ENCODE measurements around the gene ZCCHC7.
A peak's percentile ranks its signal among the peaks of the same experiment; 100 is the strongest.

The ZCCHC7 gene

DNA sequence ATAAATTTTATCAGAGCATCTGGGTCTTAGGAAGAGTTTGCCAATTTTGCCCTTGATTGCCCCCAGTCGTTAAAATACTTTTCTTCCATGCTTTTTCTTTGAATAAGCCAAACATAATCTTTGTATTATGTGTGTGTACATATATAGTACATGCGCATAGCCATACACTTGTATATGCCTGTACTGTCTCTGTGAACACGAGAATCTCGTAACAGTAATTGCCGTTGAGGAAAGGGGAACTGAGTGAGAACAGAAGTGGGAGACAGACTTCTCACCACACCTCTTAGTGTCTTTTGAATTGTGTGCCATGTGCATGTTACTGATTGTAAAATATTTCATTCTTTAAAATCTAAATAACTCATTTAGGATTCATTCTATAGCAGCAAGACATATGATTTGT lies 222.5 kb downstream of the ZCCHC7 start:
- DNase-seq = no peak

DNA sequence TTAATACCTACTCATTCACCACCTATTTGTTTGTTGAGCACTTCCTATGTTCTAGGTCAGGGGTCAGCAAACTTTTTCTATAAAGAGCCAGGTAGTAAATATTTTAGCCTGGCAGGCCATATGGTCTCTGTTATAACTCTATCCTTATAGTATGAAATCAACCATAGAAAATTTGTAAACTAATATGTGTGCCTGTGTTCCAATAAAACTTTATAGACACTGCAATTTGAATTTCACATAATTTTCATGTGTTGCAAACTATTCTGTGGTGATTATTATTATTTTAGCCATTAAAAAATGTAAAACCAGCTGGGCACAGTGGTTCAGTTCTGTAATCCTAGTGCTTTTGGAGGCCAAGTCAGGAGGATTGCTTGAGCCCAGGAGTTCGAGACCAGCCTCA lies 223.3 kb downstream of the ZCCHC7 start:
- no peak for DNase-seq

DNA sequence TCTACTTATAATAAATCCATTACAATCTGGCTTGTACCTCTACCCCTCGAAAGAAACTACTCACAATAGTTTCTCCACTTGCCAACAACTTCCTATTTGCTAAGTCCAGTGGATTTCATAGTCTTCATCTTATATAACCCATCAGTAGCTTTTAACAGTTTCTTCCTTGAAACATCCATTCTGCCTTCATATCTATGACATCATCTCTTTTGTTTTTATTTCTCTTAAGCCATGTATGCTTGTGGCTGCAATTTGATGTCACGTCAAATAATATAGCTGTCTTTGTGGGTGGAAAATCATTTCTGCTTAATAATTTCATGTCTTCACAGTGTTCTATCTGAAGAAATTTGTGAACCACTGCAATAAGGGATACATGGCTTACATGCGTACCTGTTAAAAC lies 224.7 kb downstream of the ZCCHC7 start:
- no peak for DNase-seq

DNA sequence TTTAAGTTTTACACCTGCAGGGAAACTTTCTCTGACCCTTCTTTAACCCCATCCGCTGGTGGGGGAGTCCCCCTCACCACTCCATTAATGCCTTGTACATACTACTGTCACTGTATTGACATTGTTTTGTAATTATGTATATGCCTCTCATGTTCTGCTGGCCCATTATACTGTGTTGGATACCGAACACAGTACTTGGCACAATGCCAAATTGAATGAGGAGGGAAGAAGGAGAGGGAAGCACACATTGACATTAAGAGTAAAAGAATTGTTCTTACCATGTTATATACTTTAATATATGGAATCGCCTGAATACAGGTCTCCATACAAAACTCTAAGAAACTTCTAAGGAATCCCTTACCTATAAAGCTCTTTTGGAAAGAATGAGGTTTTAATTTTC lies 228.5 kb downstream of the ZCCHC7 start:
- no peak for DNase-seq

DNA sequence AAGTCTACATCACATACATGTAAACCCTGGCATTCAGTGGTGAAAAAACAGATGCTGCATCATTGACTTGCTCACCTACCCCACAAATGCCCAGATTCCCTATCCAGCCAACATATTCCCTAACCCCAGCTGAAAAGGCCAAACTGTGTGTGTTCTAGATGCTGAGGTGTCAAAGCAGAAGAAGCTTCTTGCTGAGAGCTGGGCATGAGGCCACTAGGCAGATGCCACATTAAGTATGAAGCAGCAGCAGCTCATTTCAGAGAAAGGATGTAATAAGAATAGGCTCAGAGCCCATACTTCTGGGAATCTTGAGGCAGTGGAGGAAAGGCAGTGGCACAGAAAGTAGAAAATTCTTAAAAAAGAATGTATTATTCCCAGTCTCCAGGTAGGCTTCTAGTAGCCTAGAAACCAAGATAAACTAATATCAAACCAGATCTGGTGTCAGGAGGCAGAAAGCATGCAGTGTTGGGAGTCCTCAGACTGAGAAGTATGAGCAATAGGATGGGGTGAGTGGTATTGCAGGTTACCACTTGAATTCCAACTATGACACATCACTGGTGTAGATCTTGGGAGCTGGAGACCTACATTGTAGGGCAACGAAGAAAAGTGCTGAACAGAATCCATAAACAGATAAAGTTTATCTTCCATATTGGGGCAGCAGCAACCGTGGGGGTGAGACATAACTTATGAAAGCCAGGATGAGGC lies 230.3 kb downstream of the ZCCHC7 start:
- no peak for DNase-seq

DNA sequence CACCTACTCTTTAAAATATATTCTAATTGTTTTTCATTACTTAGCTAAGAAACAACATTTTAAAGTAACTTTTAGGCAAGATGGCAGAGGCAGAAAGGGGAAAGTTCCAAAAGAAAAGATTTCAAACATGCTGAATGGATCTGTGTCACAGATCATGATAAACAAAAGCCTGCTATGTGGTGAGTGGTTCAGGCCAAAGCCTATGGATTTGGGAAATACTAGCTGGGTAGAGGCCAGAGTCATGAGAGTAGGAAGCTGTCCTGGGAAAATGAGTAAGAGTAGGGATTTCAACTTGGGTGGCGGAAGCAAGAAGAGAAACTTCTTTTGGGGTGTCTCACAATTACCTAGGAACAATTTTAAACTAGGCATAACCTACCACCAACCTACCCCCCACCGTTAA lies 233.4 kb downstream of the ZCCHC7 start:
- no peak for DNase-seq

DNA sequence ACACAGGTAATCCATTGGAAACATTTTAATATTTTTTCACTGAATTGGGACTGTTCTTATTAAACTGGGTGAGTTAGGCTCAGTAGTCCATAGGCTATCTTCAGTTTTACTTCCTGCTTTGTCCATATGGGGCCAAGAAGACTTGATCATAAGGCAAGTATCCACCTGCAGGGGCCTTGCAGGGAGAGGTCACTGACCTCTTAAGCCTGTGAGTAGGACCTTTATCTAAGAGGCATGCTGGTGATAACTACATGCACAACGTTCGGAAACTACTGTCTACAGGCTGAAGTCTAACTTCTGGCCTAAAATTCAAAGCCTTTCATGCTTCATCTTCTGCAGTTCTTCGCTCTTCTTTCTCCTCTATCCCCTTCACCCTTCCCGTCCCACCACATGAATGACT lies 242.1 kb downstream of the ZCCHC7 start:
- DNase-seq = no peak

DNA sequence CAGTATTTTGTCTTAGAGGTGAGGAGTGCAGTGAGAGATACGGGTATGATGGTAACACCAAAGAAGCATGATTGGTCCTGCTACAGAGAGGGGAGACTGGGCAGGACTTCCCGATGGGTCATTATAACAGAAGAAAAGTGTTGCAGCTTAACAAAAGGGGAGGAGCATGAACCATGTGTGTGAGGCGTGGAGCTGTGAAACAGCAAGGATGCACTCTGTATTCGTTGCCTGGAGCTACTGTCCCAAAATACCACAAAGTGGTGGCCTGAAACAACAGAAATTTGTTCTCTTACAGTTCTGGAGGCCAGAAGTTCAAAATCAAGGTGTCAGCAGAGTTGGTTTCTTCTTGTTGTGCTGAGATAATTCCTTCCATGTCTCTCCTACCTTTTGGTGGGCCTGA lies 242.8 kb downstream of the ZCCHC7 start:
- no peak for DNase-seq

DNA sequence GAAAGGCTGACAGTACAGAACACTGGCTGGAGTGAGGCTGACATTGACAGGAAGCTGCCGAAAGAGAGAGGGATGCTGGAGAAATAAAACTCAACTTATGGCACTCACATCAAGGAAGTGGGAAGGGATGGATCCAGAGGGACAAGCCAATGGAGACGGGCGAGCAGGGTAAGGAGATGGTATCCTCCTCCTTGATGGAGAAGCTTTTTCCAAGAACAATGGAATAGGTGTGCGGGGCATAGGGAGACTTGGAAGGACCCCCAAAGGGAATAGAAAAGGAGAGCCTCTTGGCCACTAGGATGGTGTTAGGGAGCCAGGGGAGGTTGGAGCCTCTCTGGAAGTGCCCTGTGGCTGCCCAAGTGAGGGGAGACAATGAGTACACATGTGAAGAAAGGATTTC lies 243.8 kb downstream of the ZCCHC7 start:
- DNase-seq = no peak

DNA sequence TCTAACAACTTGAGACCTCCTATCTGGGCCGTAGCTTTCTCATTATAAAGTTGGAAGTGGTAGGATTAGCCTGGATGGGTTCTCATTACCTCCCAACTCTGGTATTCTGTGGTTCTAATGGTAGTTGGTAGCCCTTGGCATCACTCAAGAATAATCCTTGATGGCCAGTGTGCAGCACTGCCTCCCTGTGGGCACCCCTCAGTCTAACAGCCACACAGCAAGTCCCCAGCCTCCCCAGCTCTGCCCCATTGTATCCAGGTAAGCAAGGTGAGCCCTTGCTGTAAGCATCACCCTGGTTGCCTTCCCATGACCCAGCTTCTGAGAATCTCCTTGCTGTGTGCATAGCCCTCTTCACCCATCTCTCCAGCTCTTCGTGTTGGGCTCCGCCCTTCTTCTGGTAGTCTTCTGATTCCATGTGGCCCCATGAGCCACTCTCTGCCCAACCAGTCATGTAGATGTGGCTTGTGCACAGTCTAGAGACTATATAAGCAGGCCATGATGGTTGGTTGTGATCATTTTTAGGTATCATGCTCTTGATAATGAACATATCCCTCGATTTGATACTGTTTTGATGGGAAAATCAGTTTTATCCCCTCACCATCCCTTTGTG lies 244.5 kb downstream of the ZCCHC7 start:
- DNase-seq = peak in 1 of 4 experiments; percentile 3

DNA sequence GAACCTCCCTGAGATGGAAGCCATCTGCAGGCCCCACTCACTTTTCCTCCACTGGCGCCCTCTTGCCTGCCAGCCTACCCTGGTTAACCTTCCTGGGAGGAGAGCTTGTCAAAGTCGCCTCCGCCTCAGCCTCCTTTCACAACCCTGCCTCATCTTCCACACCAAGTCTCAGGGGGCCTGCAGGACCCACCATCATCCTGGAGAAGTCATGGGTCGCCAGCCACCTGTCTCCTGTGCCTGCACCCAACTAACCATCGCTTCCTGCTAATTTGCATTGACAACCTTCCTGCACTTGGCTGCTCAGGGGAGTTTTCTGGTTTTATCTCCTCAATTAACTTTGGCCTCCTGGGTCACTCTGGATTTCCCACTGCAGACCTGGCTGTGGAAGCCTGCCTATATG lies 249.3 kb downstream of the ZCCHC7 start:
- DNase-seq = no peak

DNA sequence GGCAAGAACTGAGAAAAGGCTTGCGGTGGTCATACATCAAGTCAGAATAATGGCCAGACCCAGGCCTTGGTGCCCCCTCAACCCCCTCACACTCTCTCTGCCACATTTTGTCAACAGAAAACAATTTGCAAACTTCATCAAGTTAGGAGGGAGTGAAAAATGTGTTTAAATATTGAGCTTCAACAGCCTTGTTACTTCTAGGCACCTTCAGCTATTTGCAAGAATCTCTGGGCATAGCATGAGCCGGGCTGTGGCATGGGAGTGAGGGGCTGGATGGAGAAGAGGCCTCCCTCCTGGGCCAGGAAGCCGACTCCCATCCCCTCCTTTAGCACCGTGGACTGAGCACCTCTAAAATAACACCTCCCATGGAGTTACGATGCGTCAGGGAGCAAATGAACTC lies 249.9 kb downstream of the ZCCHC7 start:
- no peak for DNase-seq

DNA sequence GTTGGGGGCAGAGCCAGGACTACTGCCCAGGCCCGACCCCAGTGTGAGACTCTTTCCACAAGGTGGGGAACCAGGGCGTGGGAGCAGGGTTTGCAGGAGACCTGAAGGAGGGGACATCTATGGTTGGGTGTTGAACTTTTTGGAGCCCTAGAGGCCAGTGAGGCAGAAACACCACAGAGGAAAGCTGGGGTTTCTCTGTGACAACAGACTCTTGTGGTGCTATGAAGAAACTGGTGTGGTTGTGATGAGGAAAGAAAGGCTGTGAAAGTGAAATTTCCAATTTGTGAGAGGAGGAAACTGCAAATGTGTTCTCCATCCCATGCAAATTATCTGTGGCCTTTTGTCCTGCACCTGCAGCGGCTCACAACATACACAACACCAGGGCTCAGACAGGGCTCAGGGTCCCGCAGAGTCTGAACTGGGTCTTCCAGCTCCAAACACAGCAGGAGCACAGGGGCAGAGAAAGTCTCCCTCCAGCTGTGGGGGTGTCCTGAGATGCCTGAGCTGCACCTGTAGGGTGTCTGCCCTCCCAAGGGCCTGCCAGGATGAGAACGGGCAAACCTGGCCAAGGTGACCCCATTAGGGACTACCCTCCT lies 250.7 kb downstream of the ZCCHC7 start:
- DNase-seq = no peak

DNA sequence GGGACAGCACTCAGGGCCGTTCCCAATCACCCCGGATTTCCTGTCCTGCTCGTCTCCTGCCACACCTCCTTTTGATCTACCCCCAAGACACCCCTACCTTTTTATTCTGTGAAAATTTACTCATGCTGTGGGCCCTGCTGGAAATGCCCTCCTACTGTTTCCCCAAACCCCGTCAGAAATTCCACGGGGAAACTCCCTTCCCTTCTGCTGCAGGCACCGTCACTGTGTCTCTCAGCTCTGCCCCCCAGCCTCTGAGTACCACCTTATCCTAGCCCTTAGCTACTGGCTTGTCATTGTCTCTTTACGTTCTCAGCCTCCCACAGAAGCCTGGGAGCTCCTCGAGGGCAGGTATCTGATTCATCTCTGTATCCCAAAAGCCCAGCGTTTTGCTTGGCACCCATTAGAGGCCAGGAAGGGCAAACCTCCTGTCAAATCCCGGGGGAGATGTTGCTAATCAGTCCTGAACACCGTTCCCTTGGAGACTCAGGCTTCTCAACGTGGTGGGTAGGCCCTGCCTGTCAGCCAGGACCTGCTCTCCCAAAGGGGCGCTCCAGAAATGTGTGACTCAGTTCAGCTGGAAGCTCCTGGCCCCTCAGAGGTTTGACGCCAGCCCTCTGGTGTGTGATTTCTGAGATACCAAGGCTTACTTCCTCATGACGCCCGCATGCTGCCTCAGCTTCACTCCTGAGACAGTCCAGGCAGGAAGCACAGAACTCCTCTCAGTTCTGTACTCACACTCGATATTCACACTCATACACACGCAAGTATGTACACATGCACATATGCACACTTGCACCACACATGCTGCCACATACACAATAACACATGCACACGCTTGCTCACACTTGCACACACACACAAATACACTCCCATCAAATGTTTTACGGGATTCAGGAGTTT lies 251.4 kb downstream of the ZCCHC7 start:
- no peak for DNase-seq

DNA sequence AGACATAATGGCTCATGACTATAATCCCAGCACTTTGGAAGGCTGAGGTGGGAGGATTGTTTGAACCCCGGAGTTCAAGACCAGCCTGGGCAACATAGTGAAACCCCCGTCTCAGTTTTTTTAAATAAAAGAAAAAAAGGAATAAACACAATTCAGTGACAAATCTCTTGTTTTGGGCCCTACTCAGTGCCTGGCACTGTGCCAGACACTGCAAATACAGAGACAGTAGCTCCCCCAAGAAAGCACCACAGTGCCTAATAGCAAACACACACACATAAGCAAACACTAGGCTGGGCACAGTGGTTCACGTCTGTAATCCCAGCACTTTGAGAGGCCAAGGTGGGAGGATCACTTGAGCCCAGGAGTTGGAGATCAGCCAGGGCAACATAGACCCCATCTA lies 252.5 kb downstream of the ZCCHC7 start:
- no peak for DNase-seq

DNA sequence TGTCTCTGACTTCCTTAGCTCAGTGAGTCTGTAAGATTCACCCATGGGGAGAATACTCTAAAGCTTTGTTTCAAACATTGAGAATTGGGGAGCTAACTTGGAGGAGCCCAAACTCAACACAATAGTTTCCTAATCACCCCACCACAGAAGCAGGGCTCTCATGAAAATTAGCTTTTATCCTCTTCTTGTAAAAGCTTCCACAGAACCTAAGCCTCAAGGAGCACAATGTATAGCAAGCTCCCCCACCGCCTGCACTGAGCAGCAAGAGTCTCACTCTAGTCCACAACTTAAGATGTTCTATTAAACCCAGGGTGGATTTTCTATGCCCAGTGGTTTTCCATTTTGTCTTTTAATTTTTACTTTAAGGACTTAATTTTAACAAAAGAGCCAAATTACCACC lies 253.2 kb downstream of the ZCCHC7 start:
- no peak for DNase-seq

DNA sequence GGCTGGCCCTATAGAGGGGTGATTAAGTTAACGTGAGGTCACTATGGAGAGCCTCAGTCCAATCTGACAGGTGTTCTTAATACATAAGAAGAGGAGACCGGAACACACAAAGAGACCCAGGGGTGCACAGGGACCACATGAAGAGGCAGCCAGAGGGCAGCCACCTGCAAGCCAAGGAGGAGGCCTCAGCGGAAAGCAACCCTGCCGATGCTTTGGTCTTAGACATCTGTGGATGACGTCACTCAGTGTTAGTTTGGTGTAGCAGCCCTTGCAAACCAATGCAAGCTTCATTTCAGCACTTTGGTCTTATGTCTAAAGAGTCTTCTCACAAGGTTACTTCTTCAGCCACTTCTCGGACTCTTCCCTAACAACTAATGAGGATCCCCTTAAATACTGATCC lies 254.5 kb downstream of the ZCCHC7 start:
- no peak for DNase-seq

DNA sequence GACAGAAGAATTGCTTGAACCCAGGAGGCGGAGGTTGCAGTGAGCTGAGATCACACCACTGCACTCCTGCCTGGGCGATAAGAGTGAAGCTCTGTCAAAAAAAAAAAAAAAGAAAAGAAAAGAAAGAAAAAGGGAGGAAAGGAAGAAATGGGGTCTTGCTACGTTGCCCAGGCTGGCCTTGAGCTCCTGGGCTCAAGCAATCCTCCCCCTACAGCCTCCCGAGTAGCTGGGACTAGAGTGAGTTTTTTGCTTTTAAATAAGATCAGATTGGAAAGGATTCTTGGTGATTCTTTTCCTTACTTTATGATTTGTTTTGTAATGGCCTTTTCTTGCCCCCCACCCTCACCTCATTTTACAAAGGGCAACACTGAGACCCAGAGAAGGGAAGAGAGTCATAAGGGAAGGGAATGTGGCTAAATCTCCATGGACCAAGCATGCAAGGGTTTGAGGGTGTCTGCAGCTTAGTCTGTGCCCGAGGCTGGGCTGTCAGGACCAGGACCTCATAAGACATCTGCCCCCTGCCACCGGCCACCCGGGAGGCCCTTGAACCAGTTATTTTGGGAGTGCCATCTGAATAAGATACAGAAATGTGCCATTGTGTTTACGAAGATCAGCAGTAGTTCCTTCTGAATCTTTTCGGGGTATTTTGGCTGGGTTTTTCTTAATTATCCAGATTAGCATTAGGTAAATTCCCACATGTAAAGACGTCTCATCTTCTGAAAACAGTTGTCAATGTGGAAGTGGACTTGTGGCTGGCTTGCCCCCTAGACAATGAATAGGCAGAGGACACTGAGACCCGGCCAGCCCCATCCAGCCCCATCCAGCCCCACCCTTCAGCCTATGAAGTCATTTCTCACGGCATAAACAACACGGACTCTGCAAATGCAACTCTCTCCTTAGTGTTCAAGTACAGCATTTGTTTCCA lies 257.6 kb downstream of the ZCCHC7 start:
- DNase-seq = no peak

DNA sequence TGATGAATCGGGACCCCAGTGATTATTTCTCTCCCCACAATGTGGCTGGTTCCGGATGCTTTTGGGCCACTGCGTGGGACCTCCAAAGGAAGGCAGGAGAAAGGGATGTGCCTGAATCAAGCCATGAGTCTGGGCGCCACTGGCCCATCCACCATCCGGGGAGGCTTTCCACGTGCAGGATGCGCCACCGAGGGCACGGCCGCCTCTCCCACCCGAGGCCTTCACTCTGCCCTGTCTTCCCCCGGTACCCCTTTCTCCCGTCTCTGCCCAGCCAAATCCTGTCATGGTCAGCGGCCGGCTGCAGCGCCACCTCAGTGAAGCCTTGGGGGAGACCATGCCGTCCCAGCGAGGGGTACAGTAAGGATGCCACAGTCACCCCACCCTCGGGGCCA lies 258.2 kb downstream of the ZCCHC7 start:
- no peak for DNase-seq

DNA sequence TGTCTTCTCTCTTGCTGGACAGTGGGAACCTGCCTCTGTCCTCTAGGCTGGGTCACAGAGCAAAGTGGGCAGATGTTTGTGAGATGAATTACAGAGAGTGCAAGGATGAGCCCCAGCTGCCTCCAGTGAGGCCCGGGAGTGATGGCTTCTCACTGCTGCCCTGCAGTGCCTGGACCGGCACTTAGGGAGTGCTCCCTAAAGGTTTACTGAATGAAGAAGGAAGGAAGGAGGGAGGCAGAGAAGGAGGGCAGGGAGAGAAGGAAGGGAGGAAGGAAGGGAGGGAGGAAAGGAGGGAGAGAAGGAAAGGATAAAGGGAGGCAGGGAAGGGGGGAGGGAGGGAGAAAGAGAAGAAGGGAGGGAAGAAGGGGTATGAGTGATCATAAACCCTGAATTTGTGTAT lies 259.5 kb downstream of the ZCCHC7 start:
- no peak for DNase-seq

DNA sequence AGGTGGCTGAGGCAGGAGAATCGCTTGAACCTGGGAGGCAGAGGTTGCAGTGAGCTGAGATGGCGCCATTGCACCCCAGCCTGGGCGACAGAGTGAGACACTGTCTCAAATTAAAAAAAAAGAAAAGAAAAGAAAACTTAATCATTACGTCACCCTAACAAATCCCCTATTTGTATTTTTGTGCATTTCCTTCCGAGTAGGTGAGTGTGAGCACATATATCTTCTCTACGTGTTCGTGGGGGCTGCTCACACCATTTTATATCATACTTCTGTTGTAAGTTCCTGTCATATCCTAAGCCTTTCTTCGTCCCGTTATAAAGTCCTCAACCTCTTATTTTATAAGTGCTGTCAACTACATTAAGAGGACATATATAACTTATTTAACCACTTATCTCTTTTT lies 260.2 kb downstream of the ZCCHC7 start:
- no peak for DNase-seq

DNA sequence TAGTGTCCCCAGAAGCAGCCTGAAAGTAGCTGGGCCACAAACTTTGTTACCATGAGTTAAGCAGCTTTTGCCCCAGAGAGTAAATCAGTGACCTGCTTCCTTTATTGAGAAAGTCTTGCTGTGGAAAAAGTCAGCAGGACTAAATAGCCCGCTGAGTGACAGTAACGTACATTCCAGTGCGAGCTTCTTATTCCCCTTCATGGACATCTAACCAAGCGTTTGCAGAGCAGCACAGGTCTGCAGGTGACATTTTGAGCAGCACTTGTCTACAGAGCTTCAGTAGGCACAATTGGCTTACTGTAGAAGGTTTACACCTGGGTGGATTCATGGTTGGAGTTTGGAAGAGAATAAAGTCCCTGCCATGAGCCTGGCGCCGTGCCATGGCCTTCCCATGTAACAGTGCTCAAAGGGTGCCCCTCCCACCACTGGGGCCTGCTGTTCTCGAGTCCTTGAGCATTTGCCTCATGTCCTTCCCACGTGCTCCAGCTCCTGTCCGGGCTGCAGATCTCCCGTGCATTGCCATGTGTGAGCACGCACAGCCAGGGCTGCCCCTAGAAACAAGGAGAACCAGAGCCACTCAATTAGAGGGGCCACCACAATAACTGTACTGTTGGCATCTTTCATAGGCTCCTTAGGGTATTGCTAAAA lies 260.8 kb downstream of the ZCCHC7 start:
- DNase-seq = no peak

All from activated CD4-positive, CD25-positive, alpha-beta regulatory T cell (primary cell).